SK-N-MC (cell line): Measurements from ENCODE around the gene MBD3.

Source experiments
- EZH2 ChIP-seq: fragments of 200-600 bp; sonication (generic); IDR thresholded peaks from one replicate; pipeline ENCODE4 v1.6.1; 2017; ENCODE audit warnings: antibody characterized with exemption
- FOXP2 ChIP-seq: optimal IDR thresholded peaks from 2 replicates; pipeline ENCODE3; 2011; ENCODE audit warnings: mild to moderate bottlenecking, moderate library complexity; ENCODE audit not compliant: insufficient read depth; ENCODE audit errors: extremely low read length, control extremely low read depth
- POLR2AphosphoS5 ChIP-seq: IDR thresholded peaks from 2 replicates; pipeline ENCODE4 v1.6.1; 2012; ENCODE audit warnings: mild to moderate bottlenecking, low read depth, low read length, borderline replicate concordance

DNA sequence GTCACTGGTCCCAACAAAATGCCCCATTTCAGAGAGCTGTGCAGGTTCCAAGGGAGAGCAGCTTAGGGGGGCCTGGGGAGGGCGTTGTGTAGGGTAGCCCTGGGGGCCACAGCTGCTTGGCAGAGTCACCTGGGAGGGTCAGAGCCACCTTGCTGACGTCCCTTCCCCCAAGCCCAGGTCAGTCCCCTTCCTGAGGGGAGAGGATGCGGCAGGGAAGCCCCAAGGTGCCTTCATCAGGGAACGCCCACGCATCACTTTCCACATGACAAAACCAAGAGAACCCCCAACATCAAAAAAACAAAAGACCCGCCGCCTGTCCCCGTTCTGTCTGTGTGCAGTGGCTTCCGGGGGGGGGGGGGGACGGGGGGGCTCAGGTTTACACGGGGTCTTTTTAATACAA is 17.9 kb upstream of the MBD3 start:
- TF ChIP-seq EZH2 (no peak), POLR2AphosphoS5 (no peak), FOXP2 (no peak)
